HEK293 (cell line): Measurements from ENCODE around the gene BCL11A.

ENCODE experiments used
- ZBTB20 ChIP-seq: fragments of 450-650 bp; formaldehyde crosslinking; IDR thresholded peaks from 2 replicates; pipeline ENCODE4 v1.5.1; 2016; ENCODE audit warnings: missing biosample characterization, missing genetic modification characterization
- ZNF223 ChIP-seq: fragments of 450-650 bp; formaldehyde crosslinking; IDR thresholded peaks from 2 replicates; pipeline ENCODE4 v1.5.1; 2016; ENCODE audit warnings: missing biosample characterization, missing genetic modification characterization
- ZNF391 ChIP-seq: fragments of 450-650 bp; formaldehyde crosslinking; IDR thresholded peaks from 2 replicates; pipeline ENCODE4 v1.5.1; 2016; ENCODE audit warnings: low read depth, missing biosample characterization, missing genetic modification characterization, borderline replicate concordance
- ZNF600 ChIP-seq: fragments of 450-650 bp; formaldehyde crosslinking; IDR thresholded peaks from 2 replicates; pipeline ENCODE4 v1.5.1; 2016; ENCODE audit warnings: missing biosample characterization, missing genetic modification characterization
- ZNF664 ChIP-seq: fragments of 450-650 bp; formaldehyde crosslinking; IDR thresholded peaks from 2 replicates; pipeline ENCODE4 v1.5.1; 2016; ENCODE audit warnings: missing biosample characterization, missing genetic modification characterization
- TF ChIP-seq, protein P1 (sequence below): fragments of 450-650 bp; formaldehyde crosslinking; IDR thresholded peaks from 2 replicates; pipeline ENCODE4 v1.5.1; 2016; ENCODE audit warnings: missing biosample characterization, missing genetic modification characterization
- TF ChIP-seq, protein P2 (sequence below): fragments of 450-650 bp; formaldehyde crosslinking; IDR thresholded peaks from 2 replicates; pipeline ENCODE4 v1.5.1; 2016; ENCODE audit warnings: missing biosample characterization, missing genetic modification characterization

DNA sequence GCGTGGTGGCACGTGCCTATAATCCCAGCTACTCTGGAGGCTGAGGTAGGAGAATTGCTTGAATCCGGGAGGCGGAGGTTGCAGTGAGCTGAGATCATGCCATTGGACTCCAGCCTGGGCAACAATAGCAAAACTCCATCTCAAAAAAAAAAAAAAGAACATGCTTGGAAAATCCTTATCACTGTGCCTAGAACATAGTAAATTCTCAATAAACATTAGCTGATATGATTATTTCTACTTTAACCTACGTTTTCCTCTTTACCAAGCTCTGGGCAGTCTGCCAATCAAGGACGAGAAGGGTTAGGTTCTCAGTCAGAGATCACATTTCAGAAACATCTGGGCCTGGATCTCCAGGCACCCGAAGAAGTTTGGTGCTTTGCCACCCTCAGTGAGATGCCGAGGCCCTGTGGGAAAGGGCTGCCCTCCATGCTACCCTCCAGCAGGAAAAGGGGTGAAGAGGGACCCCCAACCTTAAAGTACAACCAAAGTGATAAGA lies 107.7 kb downstream of the BCL11A start:
- TF ChIP-seq ZNF223 (tag by site-specific recombination) (no peak), ZNF600 (no peak), ZNF664 (peak; percentile 89), ZNF391 (tag by site-specific recombination) (no peak), ZBTB20 (tag by site-specific recombination) (no peak)
- TF ChIP-seq, protein P1, sequence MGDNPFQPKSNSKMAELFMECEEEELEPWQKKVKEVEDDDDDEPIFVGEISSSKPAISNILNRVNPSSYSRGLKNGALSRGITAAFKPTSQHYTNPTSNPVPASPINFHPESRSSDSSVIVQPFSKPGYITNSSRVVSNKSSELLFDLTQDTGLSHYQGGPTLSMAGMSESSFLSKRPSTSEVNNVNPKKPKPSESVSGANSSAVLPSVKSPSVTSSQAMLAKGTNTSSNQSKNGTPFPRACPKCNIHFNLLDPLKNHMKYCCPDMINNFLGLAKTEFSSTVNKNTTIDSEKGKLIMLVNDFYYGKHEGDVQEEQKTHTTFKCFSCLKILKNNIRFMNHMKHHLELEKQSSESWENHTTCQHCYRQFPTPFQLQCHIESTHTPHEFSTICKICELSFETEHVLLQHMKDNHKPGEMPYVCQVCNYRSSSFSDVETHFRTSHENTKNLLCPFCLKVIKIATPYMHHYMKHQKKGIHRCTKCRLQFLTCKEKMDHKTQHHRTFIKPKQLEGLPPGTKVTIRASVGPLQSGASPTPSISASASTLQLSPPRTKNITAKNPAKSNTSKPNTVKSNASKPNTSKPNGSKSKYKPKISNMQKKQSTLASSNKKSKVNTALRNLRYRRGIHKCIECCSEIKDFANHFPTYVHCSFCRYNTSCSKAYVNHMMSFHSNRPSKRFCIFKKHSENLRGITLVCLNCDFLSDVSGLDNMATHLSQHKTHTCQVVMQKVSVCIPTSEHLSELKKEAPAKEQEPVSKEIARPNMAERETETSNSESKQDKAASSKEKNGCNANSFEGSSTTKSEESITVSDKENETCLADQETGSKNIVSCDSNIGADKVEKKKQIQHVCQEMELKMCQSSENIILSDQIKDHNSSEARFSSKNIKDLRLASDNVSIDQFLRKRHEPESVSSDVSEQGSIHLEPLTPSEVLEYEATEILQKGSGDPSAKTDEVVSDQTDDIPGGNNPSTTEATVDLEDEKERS (tag by site-specific recombination) = no peak
- TF ChIP-seq, protein P2, sequence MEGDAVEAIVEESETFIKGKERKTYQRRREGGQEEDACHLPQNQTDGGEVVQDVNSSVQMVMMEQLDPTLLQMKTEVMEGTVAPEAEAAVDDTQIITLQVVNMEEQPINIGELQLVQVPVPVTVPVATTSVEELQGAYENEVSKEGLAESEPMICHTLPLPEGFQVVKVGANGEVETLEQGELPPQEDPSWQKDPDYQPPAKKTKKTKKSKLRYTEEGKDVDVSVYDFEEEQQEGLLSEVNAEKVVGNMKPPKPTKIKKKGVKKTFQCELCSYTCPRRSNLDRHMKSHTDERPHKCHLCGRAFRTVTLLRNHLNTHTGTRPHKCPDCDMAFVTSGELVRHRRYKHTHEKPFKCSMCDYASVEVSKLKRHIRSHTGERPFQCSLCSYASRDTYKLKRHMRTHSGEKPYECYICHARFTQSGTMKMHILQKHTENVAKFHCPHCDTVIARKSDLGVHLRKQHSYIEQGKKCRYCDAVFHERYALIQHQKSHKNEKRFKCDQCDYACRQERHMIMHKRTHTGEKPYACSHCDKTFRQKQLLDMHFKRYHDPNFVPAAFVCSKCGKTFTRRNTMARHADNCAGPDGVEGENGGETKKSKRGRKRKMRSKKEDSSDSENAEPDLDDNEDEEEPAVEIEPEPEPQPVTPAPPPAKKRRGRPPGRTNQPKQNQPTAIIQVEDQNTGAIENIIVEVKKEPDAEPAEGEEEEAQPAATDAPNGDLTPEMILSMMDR (tag by site-specific recombination) = no peak
